GM18858 (cell line): Measurements from ENCODE around the gene ANTXR1.

Source experiments
- ATAC-seq: cut with Tn5 transposase; IDR thresholded peaks from one replicate; pipeline ENCODE4 v1.9.1; 2021; ENCODE audit not compliant: unreplicated experiment

ANTXR1 gene

DNA sequence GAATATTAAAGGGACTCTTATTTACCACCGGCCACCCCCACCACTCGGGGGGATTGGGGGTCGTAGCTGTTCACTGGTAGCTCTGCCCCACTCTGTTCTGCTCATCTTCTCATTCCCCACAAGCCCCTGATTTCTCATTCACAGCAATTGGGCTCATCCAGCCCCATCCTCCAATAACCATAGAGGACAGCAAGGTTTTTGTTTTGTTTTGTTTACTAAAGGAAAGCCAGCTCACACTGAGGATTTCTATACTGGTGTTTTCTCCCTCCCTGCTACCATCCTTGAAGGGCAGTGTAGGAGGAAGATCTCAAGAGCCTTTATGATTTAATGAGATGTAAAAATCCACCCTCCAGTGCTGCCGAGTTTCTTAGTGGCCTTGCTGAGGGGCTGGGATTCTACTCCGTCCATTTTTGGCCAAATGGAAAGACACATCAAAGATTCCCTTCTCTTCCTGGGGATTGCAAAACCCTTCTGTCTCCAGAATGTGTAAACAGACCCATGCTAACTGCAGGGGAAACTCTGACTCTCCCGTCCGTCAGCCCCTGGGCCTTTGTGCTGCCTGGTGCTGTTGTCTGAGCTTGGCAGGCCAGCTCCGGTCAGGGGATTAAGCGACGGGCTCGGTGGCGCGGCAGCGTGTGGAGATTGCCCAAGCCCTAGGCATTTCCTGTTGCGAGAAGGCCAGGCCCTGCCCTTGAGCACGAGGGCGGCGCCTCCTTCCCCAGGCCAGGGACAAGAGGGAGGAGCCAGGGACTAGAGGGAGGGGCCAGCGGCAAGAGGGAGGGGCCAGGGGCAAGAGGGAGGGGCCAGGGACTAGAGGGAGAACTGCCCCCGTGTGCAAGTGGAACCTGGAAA, 165.0 kb downstream of the ANTXR1 start:
- no peak for ATAC-seq

DNA sequence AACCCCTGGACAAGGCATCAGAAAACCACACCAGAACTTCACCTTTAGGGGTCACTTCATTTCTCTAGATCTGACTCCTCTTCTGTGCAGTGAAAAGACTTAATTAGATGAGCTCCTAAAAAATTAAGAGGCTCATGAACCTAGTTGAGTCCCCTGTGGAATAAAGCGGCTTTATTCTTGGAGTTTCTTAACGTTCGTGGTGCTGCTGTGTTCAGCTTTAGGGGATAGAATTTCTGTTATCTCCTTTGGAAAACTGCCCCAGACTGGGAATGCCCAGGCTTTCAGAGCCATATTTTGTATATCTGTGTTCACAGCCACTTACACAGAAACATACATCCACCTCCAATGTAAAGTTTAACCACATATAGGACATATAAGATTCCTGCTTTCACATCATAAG, 165.8 kb downstream of the ANTXR1 start:
- ATAC-seq: no peak

DNA sequence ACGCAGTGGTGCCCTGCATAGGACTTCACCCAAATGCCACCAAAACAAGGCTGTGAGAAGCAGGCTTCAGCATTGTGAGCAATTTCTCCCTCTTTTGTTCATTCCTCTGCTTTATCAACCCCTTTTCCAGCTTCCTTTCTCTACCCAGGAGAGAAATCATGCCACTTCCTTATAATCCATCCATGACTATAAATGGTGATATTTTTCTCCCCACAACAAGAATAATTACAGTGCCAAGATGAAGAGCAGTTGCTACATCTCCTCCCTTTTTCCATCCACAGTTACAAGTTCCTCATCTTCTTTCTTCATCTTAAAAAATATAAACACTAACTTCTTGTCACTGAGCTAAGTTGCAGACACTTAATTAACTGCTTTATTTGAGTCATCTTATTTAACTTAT, 167.2 kb downstream of the ANTXR1 start:
- no peak for ATAC-seq

DNA sequence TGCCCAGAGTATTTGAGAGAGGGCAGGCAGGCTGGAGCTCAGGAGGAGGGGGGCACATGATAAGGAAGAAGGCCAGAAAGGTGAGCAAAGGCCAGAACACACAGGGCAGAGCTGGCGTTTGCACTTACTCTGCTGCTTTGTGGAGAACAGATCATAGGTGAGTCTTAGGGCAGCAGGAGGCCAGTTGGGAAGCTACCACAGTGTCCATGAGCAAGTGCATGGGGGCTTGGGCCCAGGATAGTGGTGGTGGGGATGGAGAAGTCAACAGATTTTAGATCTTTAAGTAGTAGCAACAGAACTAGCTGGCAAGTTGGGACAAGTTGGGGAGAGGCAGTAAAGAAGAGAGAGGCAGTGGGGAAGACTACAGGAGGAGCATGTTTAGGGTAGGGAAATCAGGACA, 168.0 kb downstream of the ANTXR1 start:
- no peak for ATAC-seq

DNA sequence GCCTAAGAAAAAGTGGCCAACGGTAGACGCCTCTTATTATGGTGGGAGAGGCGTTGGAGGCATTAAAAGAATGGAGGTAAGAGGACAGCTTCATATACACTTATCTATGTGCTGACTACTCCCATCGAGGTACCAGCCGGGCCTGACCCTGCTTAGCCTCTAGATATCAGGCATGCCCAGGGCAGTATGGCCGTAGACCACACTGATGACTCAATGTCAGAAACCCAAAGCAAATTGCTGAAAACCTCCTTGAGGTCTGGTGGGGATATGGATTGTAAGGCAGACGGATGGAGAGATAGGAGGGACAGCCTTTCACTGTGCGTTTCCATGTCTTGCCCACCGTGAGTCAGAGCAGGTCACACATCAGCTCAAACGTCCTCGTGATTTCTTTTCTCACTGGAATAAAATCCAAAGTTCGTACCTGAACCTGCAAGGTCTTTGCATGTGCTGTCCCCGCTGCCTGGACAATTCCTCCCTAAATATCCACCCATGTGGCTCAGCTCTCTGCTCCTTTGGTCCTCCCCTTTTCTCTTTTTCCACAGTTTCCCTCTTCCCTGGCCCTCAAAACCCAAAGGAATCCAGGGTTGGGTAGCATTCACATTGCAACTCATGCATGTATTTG, 168.9 kb downstream of the ANTXR1 start:
- no peak for ATAC-seq

DNA sequence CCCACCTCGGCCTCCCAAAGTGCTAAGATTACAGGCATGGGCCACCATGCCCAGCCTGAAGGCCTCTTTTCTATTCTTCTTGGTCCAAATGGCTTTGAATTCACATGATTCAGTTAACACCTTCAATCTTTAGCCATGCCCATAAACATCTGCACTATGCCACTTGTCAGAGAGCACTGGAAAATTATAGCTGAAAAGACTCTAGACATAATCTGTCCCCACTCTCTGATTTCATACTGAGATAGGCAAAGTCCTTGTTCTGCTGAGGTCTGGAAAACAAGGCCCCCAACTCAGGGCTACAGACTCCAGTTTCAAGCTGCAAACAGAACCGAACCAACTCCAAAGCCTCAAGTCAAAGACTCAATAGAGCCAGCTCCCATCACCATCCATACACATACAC, 170.7 kb downstream of the ANTXR1 start:
- no peak for ATAC-seq

DNA sequence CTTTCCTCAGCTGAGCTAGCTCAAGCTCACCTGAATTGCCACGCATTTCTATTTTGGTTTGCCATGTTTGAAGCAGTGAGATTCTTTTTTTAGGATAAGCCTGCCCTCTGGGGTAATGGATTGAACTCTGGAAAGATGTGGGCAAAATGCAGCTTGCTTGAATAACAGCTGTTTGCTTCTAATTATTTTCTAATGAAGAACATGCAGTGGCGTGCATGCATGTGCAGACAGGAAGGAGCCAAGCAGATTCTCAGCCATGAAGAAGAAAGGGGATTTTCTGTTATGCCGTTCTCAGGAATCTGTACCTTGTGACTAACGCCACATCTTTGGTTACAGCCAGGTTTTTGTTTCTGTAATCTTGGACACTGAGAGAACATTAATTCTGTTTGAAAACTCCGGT, 171.2 kb downstream of the ANTXR1 start:
- ATAC-seq: no peak

DNA sequence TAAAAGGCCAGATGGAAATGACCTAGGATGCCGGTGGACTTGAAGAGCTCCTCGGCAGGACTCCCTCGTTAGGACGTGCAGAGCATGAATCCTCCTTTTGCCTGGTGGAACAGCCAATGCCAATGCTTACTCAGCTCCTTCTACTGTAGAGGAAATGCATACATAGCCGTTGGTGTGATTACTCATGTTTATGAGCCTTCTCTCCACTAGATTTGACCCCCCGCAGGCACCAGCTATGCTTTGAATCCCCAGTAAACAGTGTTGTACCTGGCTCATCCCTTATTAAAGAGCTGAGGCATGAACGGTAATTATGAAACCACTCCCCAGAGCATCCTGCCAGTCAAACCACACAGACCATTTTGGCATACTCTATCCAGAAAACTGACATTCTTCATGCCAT, 172.8 kb downstream of the ANTXR1 start:
- ATAC-seq: no peak

DNA sequence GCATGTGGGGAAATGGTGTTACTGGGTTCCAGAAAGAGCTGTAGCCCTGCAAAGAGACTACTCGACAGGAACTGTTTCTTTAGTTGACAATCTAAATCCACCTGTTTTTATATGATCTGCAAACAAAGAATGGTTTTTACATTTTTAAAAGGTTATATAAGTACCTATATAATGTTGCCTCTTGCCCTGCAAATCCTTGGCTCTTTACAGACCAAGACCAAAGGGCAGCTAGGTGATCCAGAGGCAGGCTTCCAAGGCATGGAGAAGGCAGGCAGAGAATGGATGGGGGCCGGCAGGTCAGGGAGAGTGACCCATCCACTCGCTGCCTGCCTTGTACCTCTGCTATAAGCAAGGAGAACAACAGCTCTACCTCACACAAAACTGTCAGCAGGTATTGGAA, 173.6 kb downstream of the ANTXR1 start:
- no peak for ATAC-seq

DNA sequence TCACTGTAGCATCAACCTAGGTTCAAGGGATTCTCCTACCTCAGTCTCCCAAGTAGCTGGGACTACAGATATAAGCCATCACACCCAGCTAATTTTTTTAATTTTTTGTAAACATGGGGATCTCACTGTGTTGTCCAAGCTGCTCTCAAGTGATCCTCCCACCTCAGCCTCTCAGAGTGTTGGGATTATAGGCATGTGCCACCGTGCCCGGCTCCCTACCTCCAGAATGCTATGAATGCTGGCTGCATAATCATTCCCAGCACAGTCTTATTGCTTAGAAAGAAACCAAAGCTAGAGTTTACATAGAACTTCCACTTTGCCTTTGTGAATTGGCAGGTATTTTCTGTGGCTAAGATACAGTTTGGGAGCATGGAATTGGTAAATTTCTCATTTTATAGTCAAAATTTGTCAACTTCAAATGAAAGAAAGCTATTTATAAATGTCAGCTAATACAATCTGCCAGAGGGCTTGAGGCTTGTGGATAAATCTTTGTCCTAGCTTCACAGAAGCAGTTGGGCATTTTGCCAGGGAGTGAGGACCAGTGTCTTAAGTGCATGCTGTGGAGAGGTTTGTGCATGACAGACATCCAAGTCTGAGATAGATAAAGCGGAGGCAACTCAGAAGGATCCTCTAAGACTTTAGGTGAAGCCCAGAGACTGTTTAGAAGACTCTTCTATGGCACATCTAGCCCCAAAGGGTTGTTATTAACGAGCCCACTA, 175.4 kb downstream of the ANTXR1 start:
- no peak for ATAC-seq

DNA sequence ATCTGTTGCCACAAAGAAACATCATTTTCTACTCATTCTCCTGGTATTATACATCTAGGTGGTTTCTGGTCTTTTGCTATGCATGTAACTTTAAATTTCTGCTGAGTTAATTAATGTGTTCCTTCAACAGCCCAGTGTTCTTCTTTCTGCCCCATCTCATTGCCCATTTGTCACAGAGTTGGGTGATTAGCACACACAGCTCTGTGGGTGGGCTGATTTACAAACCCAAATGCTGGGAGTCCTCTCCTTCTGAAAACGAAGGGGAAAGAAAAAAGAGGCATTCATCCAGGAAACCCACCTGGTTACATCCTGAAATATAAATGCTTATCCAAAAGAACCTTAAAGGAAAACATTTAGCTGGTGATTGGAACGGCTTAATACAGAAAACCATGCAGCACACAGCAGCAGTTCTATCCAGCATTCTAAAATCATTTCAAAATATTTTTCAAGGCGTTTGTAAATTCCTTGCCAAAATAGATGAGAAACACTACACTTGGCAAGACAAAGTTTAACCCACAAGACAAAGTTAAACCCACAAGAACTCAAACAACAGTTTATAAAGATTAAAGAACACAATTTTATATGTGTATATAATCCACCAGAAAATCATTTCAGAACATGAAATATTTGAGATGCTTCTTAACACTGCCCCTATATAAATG, 177.9 kb downstream of the ANTXR1 start:
- ATAC-seq: no peak

DNA sequence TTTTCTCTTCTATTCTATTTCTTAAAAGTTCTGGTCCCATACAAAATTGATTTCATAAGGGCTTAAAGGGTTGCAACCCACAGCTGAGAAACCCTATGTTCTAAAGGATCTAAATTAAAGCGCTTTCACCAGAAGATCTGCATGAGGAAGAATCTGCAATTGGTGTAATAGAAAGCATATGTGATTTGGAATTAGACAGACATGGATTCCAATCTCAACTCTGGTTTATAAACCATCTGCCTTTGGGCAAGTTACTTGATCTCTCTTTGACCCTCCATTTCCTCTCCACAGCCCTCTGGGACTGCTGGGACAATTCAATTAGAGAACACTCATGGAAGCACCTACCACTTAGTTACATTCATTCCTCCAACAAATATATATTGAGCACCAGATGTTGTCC, 178.7 kb downstream of the ANTXR1 start:
- ATAC-seq: no peak

DNA sequence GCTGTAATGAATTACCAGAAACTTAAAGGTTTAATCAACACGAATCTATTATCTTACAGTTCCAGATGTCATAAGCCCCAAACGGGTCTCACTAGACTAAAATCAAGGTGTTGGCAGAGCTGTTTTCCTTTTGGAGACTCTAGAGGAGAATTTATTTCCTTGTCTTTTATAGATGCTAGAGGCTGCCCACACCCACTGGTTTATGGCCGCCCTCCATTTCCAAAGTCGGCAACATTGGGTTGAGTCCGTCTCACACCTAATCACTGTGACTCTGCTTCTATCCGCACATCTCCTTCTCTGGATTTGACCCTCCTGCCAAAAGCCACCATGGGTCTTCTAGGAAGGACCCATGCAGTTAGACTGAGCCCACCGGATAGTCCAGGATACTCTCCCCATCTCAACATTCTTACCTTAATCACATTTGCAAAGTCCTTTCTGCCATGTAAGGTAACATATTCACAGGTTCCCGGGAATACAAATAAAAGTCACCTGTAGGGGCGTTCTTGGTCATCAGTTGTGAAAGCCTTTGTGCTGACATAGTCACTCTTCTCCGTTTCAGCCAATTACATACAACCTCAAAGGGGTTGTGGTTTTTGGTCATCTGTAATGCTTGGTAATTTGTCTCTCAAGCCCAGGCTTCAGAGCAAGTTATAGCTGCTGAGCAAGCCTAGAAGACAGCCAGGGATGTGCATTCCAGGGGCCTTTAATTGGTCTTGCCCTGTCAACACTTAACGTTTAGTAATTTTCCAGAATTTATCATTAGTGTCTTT, 179.4 kb downstream of the ANTXR1 start:
- no peak for ATAC-seq

DNA sequence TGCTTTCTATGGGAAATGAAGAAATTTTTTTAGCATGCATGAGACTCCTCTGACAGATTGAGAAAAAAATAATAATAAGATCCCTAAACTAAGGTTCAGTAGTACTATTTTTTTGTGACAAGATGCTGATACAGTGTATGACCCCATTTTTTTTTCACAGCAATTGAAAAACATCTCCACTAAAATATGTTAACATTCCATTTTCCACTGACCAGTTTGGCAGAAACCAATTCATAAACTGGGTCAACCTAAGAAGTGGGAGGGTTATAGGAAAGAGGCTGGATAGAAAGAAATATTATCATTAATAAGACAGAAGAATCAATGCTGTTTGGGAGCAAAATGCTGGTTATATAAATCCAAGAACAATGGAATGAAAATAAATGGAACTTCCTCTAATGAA, 182.7 kb downstream of the ANTXR1 start:
- no peak for ATAC-seq

DNA sequence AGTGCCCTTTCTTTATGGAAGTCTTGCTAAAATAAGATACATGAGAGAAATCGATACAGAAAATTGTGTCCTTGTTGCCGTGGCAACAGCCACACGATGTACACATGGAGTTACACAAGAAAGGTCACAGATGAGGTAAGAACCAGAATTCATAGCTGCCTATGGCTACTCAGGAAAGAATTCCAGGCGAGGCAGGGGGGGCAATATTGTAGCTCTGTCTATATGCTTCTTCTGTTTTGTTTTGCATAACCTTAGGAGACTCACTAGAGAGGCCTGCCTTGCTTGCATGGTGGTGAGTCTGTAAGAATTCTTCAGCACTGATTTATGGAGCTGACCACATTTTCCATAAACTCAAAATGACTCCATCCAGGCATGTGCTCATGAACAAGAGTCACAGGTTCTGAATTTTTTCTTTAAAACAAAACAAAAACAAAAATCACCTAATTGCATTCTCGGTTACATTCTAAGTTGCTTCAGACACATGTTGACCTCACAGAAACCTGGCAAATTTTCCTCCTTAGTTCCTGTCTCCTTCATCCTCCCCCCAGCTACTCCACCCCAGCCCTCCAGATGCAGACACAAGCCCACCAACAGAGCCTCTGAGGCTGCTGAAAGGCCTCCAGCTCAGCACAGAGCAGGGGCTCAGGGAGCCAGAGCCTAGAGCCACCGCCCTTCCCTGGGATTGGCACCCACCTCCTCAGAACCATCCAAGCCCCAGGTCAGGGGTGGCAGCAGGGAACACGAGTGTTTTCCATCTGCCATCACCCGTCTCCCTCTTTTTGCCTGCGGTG, 183.5 kb downstream of the ANTXR1 start:
- no peak for ATAC-seq

DNA sequence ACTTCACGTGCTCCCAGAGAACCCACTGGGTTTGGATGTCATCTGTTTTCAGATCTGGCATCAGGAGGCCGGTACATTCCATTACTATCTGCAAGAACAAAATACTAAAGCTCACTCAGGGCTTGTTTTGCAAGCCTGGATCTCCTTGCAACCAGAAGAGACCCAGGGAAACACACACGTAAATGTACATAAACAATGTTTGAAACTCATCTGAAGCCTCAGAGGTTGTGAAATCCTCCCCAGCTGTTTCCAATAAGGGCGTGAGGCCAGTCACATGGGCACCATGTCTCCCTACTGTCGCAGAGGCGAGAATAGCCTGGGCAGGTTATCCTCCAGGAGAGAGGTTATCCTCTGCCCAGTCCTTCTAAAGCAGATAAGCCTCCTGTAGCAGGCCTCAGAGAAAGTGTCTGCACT, 187.1 kb downstream of the ANTXR1 start:
- no peak for ATAC-seq

DNA sequence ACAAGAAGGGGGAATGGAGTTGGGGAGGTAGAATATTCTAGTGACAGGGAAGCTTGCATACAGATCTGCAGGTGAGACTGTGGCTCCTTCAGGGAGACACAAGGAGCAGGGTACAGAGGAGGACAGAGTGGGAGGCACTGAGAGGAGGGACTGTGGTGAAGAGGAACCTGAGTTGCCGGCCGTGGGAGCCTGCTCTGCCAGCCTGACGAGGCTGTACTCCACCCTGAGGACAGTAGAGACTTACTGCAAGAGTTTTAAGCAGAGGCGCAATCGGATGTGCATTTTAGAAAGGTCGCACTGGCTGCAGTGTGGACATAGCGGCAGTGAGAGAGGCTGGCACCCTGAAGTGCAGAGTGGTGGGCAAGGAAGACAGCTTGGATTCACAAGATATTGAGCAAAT, 188.3 kb downstream of the ANTXR1 start:
- no peak for ATAC-seq

DNA sequence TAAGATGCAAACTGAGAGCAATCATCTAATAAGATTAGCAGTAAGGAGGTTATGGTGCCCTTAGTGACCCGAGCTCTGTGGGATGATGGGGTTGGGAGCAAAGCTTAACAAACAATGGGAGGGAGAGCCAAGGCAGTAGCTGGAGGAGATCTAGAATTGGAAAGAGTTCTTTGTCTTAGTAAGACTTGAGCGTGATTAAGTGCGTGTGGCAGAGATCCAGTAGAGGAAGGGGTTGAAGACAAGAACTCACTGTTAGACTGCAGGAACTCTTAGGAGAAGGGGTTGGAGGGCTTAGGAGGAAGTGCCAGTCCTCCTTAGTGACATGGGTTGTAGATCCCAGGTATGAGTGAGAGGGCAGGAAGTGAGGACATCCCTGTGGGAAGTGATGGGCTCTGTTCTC, 189.3 kb downstream of the ANTXR1 start:
- ATAC-seq: no peak

DNA sequence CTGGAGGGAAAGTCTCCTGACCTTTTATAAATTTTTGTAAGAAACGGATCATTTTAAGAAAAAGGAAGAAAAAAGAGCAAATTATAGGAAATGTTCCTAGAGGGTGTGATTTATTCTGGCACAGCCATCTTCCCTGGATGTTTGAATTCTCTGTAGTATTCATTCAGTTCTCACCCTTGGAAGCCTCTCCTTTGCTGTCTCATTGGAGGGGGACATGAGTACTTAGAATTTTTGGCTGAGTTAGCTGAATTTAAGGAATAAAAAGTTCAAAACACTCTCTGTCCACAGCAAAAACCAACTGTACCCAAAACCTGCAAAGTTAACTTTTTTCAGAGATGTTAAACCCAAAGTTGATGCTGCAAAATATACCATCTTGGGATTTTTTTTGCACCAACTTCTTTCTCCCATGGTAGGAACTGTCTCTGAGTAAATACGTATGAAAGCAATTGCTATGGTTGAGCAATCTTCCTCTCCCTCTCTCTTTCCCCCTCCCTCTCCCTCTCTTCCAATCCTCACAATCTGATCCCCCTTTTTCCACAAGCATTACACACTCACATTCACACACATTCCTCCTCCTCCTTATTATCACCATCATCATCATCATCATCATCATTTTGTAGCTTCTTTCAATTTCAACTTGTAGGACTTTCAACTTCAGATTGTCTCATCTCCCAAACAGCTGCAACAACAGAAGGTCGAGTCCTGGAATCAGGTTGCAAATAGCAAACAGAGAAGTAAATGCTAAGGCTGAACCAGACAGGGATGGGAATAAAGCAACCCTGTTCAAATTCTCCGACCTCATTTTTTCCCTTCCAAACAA, 190.4 kb downstream of the ANTXR1 start:
- no peak for ATAC-seq
